ENCODE data around the gene EMILIN3.

EMILIN3 gene

DNA sequence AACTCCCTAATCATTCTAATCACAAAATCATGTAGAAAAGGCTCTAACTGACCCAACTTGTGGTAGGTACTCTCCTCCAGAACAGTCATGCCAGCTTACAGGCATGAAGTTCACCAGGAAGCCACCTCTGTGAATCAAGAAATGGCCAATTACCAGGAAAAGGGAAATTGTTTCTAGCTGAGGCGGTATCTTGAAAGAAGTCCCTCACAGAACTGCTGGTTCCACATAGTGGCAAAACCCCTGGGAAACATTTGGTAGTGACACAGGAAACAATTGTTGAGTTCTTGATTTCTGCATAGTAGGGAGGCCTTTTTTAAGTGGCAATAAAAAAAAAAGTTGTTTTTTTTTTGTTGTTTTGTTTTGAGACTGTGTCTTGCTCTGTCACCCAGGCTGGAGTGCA lies 45.6 kb downstream of the EMILIN3 start:
- in situ Hi-C loops (cut with HindIII; ENCODE audit: low sequenced_read_pairs) = no loop called here

DNA sequence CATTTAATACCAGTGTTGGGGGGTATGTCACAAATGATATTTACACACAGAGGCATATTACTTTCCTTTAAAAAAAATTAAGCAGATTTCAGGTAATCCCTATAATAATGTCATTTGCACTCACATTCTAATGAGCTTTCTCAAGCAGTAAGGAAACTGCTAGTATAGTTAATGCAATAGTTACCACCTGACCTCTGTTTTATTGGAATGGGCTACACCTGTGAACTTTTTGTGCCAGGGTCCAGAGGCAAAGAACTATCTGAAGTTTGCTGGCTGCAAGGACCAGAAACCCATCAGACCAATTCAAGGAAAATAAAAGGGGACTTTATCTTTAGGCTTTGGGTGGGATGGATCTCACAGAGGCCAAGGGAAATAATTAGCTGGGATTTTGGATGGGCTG lies 46.2 kb downstream of the EMILIN3 start:
- in situ Hi-C loops (cut with HindIII; ENCODE audit: low sequenced_read_pairs) = no loop called here

DNA sequence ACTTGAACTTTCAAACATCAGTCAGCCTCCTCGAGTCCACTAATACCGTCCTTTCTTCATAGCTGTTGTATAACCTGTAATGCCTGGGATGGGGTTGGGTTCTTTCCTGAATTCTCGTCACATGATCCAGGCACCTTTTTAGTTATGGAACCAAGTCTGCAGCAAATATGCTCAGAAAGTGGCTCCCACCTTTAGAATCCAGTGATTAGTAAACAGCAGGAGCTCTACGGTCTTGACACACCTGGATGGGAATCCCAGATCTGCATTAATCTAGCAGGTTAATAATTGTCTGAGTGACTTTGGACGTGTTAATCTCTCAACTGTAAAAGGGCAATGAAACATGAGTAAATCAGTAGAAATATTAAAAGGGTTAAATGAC lies 48.4 kb downstream of the EMILIN3 start:
- in situ Hi-C loops (cut with HindIII; ENCODE audit: low sequenced_read_pairs) = no loop called here

DNA sequence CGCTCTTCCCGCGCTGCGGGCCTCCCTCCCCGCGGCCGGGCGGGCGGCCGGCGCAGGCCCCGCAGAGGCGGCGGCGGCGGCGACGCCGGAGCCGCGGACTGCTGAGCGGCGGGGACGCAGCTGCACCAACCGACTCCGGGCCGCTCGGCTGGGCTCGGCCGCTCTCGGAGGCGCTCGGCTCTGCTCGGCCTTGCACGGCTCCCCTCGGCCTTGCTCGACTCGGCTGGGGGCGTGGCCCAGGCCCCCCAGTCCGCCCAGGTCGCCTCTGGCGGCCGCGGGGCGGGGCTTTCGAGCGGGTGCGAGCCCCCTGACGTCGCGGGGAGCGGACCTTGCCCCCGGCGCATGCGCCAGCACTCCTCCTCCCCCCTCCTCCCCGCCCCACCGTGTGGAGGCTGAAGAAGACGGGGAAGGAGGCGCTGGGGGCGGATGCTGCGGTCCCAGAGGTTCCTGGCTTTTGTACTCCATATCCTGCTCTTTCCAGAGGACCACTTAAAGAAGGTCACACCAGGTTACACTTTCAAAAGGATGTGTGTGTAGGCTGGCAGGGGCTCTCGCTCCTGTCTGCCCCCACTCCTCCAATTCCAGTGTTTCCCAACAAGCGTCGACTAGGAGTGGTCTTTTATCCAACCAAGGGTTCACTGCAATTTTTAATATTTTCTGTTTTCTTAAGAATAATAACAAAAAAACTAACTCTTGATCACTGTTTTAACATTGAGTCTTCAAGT lies 48.9 kb downstream of the EMILIN3 start, which contains the start of gene ZHX3:
ZHX3 (minus strand) TSS at position 186 of the 725 bp plus-strand sequence. CDS start 112,815 bp downstream, outside the sequence.
- in situ Hi-C loops (cut with HindIII; ENCODE audit: low sequenced_read_pairs) = no loop called here

DNA sequence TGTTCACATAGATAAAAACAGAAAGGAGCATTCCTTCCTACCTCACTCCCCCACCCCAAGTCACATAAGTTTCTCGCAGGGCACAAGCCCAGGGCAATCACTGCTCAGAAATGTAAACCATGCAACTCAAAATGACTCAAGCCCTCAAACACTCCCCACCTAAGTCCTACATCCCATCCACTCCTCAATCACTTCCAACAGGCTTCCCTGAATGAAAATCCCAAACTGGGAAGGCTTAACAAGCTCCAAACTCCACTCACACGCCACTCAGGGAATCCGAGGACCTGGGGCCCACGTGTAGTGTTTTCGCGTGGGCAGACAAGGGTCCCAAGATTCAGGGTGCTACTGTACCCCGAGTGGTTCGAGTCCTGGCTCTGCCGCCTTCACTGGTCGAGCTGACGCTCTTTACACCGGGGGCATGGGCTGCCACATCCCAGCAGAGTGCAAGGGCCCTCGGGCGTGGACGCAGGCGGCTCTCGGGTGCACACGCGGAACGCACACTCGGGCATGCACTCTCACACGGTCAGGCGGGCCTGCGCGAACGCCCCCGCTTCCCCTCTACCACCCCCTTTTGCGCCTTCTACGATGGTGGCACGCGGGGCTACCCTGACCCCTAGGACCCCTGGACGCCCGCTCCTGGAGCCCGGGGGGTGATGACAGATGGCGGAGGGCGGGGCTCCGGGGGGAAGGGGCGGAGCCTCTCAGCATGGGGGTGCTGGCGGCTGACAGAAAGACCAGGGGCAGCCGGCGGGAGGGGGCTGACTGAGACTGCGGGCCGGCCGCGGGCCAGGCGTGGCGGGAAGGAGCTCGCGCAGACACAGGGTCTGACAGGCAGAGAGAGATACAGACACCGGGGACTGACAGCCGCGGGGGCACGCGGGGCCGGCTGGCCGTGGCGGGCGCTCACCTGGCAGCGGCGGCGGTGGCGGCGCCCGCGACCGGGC lies 49.7 kb downstream of the EMILIN3 start:
- in situ Hi-C loops (cut with HindIII; ENCODE audit: low sequenced_read_pairs) = no loop called here

DNA sequence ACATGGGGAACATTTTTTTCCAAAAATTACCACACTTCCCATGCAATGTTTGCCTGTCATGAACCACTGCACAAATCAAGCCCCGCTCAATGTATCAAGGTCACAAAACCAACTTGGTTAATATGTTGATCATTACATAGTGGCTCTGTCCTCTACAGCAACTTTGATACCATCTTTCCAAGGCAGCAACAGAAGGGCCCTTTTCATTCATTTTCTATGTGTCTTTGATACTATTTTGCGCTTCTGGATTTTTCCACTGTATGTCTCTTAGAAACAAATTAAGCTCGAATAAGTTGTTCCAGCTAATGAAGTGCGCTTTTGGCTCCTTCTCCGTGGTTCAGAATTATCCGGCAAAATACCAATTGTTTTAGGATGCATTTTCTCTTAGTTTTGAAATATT lies 50.6 kb downstream of the EMILIN3 start:
- in situ Hi-C loops (cut with HindIII; ENCODE audit: low sequenced_read_pairs) = no loop called here

DNA sequence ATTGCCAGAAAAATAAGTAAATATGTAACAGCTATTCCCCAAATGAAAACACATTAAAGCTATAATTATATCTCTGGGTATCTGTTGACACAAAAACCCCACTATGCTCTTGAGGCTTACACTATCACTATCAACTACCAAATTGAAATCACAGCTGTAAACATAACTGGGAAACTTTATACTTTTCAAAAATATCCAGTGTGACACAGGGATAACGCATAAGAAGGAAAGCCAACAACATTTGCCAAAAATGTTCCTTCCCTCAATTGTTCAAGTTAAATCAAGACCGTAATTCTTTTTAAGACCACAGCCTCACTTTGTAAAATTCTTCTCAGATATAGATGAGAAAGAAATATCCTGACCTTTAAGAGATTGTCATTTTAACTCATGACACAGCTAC lies 52.2 kb downstream of the EMILIN3 start:
- in situ Hi-C loops (cut with HindIII; ENCODE audit: low sequenced_read_pairs) = loop anchor here (5.0 kb wide), 1 partner anchor 77 kb away; no protein-coding TSS in a partner anchor

DNA sequence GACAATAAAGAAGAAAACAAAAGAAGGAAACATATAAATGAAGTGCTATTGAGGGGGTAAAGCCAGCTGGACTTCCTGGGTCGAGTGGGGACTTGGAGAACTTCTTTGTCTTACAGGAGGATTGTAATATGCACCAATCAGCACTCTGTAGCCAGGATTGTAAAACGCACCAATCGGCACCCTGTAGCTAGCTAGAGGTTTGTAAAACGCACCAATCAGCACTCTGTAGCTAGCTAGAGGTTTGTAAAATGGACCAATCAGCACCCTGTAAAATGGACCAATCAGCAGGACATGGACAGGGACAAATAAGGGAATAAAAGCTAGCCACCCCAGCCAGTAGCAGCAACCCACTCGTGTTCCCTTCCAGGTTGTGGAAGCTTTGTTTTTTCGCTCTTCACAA lies 54.6 kb downstream of the EMILIN3 start:
- in situ Hi-C loops (cut with HindIII; ENCODE audit: low sequenced_read_pairs) = loop anchor here (5.0 kb wide), 1 partner anchor 75 kb away; no protein-coding TSS in a partner anchor
